Colonic mucosa (tissue), 4 donors: ENCODE results near the gene THBS2. TPM values are rescaled to one million over a fixed set of nuclear protein-coding genes. Genes with fewer than 3 reads are reported as not detected.
"Not testable (repeated sequence)": the region's sequence is repeated elsewhere in the genome, so short reads cannot be mapped to it uniquely, and the experiment has no call there.

ENCODE experiments used
- DNase-seq: peaks from one replicate; pipeline ENCODE4 v3.0.0-alpha.2; 2020
- H3K27ac ChIP-seq: fragments of 200-600 bp; one replicate; pipeline ENCODE4 v1.8.0; 2021
- H3K27me3 ChIP-seq: fragments of 200-600 bp; one replicate; pipeline ENCODE4 v1.8.0; 2021
- H3K36me3 ChIP-seq: fragments of 200-600 bp; one replicate; pipeline ENCODE4 v1.8.0; 2021
- H3K4me1 ChIP-seq: fragments of 200-600 bp; one replicate; pipeline ENCODE4 v1.8.0; 2021; ENCODE audit warnings: mild to moderate bottlenecking
- H3K4me3 ChIP-seq: fragments of 200-600 bp; one replicate; pipeline ENCODE4 v1.8.0; 2021
- H3K9ac ChIP-seq, 2 donors: one replicate each; pipeline ENCODE4 v1.7.0; 2013; ENCODE audit warnings: control low read depth in 2 of 2, low read depth in 2 of 2, low read length in 2 of 2
- H3K9me3 ChIP-seq: fragments of 200-600 bp; one replicate; pipeline ENCODE4 v1.8.0; 2021
- intact Hi-C: fragments of 100-400 bp; cut with DNase I; formaldehyde crosslinking; loops from one replicate; pipeline ENCODE4 v1.14.1; 2022
- total RNA-seq, 2 donors: library from RNA; stranded (reverse); fragmentation: NEBNext Ultra II Directional in 1 of 2; extraction: Animal tissue kit (Norgen Biotek cat#: 25700) in 1 of 2; gene quantifications; one replicate each; pipeline ENCODE4 v1.2.1, GENCODE V29; 2021
- TF ChIP-seq, protein P1 (sequence below): fragments of 200-600 bp; IDR thresholded peaks from one replicate; pipeline ENCODE4 v1.8.0; 2022; ENCODE audit warnings: antibody characterized with exemption, mild to moderate bottlenecking
- donor health status: healthy.
- donor health status: DM: no; HTN: no; CAD: no.
- donor health status: DM: no; HTN: no; CAD: no.

THBS2 gene
- total RNA-seq, 2 donors from 2014 or later: 1.9 to 5.3 TPM

DNA sequence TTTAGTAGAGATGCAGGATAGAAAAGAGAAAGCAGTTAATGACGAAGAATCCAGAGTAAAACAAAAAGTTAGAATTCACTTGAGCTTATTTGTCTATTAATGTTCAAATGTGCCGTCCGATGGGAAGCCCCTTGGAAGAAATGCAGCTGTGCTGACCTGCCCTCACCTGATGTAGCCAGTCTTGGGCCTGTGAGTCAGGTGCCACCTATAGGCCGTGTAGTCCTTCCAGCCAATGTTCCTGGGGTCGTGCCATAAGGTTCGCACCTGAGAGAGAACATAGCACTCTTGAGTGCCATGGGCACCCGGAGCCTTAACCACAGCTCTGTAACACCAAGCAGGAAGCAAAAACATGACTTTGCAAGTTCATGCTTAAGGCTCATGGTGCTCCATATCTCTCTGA is 32.4 kb downstream of the THBS2 start:
- no peaks in the 10 kb centered on the region for H3K36me3 ChIP-seq
- no peaks in the 10 kb centered on the region for H3K27me3 ChIP-seq
- no peak overlapping the region for H3K27ac ChIP-seq
- no peak overlapping the region for H3K9ac ChIP-seq
- no peaks in the 10 kb centered on the region for H3K4me1 ChIP-seq
- H3K4me3 ChIP-seq: no peak overlapping the region
- intact Hi-C loops: no loop called here
- DNase-seq: no peak
- H3K9me3 ChIP-seq: no peaks in the 10 kb centered on the region
- TF ChIP-seq, protein P1, sequence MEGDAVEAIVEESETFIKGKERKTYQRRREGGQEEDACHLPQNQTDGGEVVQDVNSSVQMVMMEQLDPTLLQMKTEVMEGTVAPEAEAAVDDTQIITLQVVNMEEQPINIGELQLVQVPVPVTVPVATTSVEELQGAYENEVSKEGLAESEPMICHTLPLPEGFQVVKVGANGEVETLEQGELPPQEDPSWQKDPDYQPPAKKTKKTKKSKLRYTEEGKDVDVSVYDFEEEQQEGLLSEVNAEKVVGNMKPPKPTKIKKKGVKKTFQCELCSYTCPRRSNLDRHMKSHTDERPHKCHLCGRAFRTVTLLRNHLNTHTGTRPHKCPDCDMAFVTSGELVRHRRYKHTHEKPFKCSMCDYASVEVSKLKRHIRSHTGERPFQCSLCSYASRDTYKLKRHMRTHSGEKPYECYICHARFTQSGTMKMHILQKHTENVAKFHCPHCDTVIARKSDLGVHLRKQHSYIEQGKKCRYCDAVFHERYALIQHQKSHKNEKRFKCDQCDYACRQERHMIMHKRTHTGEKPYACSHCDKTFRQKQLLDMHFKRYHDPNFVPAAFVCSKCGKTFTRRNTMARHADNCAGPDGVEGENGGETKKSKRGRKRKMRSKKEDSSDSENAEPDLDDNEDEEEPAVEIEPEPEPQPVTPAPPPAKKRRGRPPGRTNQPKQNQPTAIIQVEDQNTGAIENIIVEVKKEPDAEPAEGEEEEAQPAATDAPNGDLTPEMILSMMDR: no peak

DNA sequence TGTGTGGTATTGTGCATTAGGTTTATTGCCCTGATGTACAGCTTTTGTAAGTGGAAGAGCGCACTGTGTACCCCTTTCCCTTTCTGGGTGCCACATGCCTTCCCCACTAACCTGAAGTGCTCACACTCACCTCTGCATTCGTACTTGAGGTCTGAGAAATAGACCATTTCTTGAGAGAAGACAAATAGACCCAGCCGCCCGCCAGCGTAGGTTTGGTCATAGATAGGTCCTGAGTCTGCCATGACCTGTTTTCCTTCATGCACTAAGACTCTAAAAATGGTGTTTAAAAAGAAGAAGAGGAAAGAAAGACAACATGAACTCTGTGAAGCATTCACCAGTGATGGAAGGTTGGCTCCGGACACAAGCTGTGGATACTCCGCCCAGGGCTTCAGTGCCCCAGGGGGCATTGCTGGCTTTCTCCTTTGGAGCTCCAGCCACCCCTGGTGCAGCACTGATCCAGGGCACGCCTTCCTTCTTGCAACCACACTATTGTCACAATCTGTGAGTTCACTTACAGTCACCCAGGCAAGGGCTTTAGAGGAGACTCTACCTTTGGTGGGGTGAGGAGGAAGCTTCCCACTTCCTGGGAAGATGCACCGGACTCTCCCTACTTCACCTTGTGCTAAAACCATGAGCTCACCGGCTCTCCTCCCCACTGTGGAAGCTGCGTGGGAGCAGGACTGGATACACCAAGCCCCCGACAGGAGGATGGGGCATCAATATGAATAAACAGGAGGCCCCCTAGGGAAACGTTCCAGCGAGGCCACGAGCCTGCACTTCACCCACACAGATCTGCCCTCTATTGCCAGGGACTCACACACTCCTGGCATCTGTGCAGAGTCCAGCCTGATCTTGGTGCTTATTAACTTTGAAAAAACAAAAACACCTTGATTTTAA is 33.3 kb downstream of the THBS2 start:
- intact Hi-C loops: no loop called here
- Histone ChIP-seq H3K4me3 (no peak overlapping the region), H3K9ac (no peak overlapping the region), H3K27ac (no peak overlapping the region), H3K9me3 (no peaks in the 10 kb centered on the region), H3K27me3 (no peaks in the 10 kb centered on the region), H3K4me1 (no peaks in the 10 kb centered on the region), H3K36me3 (no peaks in the 10 kb centered on the region)
- DNase-seq: peak; percentile 12
- TF ChIP-seq, protein P1: no peak

DNA sequence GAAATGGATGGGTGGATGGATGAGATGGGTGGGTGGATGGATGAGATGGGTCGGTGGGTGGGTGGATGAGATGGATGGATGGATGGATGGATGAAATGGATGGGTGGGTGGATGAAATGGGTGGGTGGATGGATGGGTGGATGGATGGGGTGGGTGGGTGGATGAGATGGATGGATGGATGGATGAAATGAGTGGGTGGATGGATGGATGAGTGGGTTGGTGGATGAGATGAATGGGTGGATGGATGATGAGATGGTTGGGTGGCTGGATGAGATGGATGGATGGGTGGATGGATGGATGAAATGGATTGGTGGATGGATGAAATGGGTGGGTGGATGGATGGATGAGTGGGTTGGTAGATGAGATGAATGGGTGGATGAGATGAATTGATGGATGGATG is 35.7 kb downstream of the THBS2 start:
- Histone ChIP-seq H3K27ac (no peak overlapping the region), H3K9ac (no peak overlapping the region), H3K9me3 (no peaks in the 10 kb centered on the region), H3K4me3 (no peak overlapping the region), H3K36me3 (no peaks in the 10 kb centered on the region), H3K27me3 (no peaks in the 10 kb centered on the region), H3K4me1 (no peaks in the 10 kb centered on the region)
- intact Hi-C loops: no loop called here
- no peak for DNase-seq
- TF ChIP-seq, protein P1: no peak

DNA sequence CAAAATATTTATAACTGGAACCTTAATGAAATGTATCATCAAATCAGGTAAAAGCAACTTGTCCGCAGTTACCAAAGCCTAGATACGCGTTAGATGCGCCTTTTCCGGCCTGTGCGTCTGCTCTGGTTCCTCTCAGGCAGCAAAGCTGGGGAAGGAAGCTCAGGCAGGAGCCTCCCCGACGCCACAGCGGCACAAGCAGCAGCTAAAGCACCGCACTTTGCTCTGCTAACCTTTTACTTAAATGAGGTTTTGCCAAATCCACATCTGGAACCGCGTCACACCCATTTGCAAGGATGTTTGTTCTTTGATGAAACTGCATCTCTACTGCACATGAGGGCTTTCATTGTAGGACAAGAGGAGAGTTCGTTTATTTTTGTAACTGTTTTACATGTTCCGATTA is 36.8 kb downstream of the THBS2 start:
- Histone ChIP-seq H3K9me3 (no peaks in the 10 kb centered on the region), H3K9ac (no peak overlapping the region), H3K4me3 (no peak overlapping the region), H3K36me3 (no peaks in the 10 kb centered on the region), H3K27me3 (no peaks in the 10 kb centered on the region), H3K27ac (no peak overlapping the region), H3K4me1 (no peaks in the 10 kb centered on the region)
- intact Hi-C loops: no loop called here
- TF ChIP-seq, protein P1: no peak
- DNase-seq: peak; percentile 14

DNA sequence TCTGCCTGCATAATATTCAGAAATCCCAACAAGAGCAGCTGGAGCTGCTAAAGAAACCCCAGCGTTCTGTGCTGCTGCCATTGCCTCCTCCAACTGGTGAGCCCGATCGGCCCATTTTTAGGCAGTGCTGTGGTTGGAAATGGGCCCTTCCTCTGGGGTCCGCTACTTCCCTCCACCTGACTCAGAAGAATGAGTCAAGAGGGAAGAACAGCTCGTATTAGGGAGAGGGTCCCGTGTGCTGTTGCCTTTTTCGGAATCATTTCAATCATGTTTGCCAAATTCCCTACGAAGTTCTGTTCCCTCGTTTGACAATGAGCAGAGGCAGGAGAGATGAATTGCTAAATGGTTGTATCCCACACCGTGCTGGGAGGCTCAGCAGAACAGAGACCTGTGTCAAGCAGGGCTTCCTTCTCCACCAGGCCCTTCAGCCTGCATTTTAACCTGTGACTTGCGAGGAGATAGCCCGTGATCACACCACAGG is 38.4 kb downstream of the THBS2 start:
- Histone ChIP-seq H3K9ac (no peak overlapping the region), H3K36me3 (no peaks in the 10 kb centered on the region)
- TF ChIP-seq, protein P1: no peak

DNA sequence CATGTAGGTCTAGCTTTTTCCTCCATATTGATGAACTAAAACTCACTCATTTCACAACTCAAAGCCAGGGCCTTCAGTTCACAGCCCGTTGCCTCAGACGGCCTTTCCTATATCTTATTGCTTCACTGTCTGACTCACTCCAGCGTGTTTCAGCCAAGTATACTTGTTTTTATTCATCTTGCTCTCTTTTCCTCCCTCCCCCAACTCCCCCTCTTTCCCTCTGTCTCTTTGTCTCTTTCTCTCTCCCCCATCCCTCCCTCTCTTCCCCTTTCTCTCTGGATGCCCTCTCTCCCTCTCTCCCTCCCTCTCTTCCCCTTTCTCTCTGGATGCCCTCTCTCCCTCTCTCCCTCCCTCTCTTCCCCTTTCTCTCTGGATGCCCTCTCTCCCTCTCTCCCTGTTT is 38.9 kb downstream of the THBS2 start:
- H3K27ac ChIP-seq: peak overlapping the region; percentile 69
- H3K9ac ChIP-seq, H3K4me3 ChIP-seq, H3K27me3 ChIP-seq, intact Hi-C loops, H3K36me3 ChIP-seq, H3K4me1 ChIP-seq, H3K9me3 ChIP-seq: not testable (repeated sequence)
- peak; percentile 29 for DNase-seq

More for the DNA sequence above, 38.4 kb downstream of the THBS2 start:
- intact Hi-C loops: no loop called here
- peak; percentile 14 for DNase-seq
- H3K9me3 ChIP-seq: no peaks in the 10 kb centered on the region
- no peaks in the 10 kb centered on the region for H3K4me1 ChIP-seq
- H3K27me3 ChIP-seq: no peaks in the 10 kb centered on the region
- H3K27ac ChIP-seq: peak overlapping the region; percentile 69
- no peak overlapping the region for H3K4me3 ChIP-seq
